ENCODE results near the gene PSMD11. TPM values are rescaled to one million over a fixed set of nuclear protein-coding genes. Genes with fewer than 3 reads are reported as not detected.

PSMD11 gene
- total RNA-seq, 6 experiments from 2014 or later, result 45.7 to 61.3 (median 51.6) TPM

DNA sequence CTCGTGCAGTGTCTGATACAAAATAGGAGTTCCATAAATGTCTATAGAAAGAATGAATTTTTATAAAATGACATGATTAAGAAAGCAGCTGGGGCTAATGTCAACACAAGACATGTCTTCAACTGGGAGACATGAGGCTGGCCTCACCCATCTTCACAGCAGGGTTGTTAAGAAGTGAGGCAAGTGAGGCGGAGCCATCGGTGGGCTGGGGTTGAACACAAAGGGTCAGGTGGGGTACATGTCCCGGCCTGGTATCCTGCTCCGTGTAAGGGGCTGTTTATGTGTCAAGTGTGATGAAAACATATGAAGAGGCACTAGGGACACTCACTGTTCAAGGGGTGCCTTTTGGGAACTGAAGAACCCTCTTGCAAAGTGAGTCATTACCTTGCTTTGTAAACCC is 64.6 kb downstream of the PSMD11 start:
- Histone ChIP-seq H3K36me3 (no peaks in the 10 kb centered on the region), H3K4me3 (no peak overlapping the region), H3K4me1 (no peaks in the 10 kb centered on the region), H3K9me3 (no peaks in the 10 kb centered on the region), H3K27me3 (no peaks in the 10 kb centered on the region), H3K27ac (no peak overlapping the region)
- intact Hi-C loops (cut with DNase I), result no loop called here
- ATAC-seq (no peak), DNase-seq (no peak)
- TF ChIP-seq POLR2A (IDR thresholded peaks at IDR 0.05) (no peak), CTCF (IDR thresholded peaks at IDR 0.05) (no peak)
- WGBS (ENCODE audit: insufficient coverage, low coverage, low lambda C conversion rate, missing lambda C conversion rate), result 87% methylated on average over 5 of the region's 5 CpGs

GRCh38 chr17:32510466-32510865 is 66.2 kb downstream of the PSMD11 start:
- 100% methylated on average over 4 of the region's 7 CpGs for WGBS (ENCODE audit: insufficient coverage, low coverage, low lambda C conversion rate, missing lambda C conversion rate)
- H3K27me3 ChIP-seq, result no peaks in the 10 kb centered on the region
- no peak overlapping the region for H3K27ac ChIP-seq
- H3K4me1 ChIP-seq, result no peaks in the 10 kb centered on the region
- DNase-seq, result no peak
- intact Hi-C loops (cut with DNase I), result no loop called here
- no peak overlapping the region for H3K4me3 ChIP-seq
- no peak for ATAC-seq
- H3K9me3 ChIP-seq, result no peaks in the 10 kb centered on the region
- TF ChIP-seq POLR2A (IDR thresholded peaks at IDR 0.05) (no peak), CTCF (IDR thresholded peaks at IDR 0.05) (no peak)
- no peaks in the 10 kb centered on the region for H3K36me3 ChIP-seq

- Histone ChIP-seq H3K36me3 (no peaks in the 10 kb centered on the region), H3K27me3 (no peaks in the 10 kb centered on the region), H3K9me3 (no peaks in the 10 kb centered on the region), H3K4me1 (no peaks in the 10 kb centered on the region), H3K4me3 (no peak overlapping the region), H3K27ac (no peak overlapping the region)
- ATAC-seq (no peak), DNase-seq (no peak)
- intact Hi-C loops (cut with DNase I), result no loop called here
- no peak for TF ChIP-seq CTCF (IDR thresholded peaks at IDR 0.05)
- TF ChIP-seq POLR2A (IDR thresholded peaks at IDR 0.05), result no peak
- WGBS (ENCODE audit: insufficient coverage, low coverage, low lambda C conversion rate, missing lambda C conversion rate), result no CpG with 5 or more reads among the region's 2 CpGs
Measured at GRCh38 chr17:32512328-32512727, 68.0 kb downstream of the PSMD11 start.

GRCh38 chr17:32513579-32513978 is 69.3 kb downstream of the PSMD11 start:
- H3K4me1 ChIP-seq, result no peaks in the 10 kb centered on the region
- no peaks in the 10 kb centered on the region for H3K9me3 ChIP-seq
- ATAC-seq, result no peak
- no peaks in the 10 kb centered on the region for H3K36me3 ChIP-seq
- 82% methylated on average over 3 of the region's 3 CpGs for WGBS (ENCODE audit: insufficient coverage, low coverage, low lambda C conversion rate, missing lambda C conversion rate)
- H3K4me3 ChIP-seq, result no peak overlapping the region
- H3K27ac ChIP-seq, result no peak overlapping the region
- DNase-seq, result no peak
- intact Hi-C loops (cut with DNase I), result no loop called here
- no peaks in the 10 kb centered on the region for H3K27me3 ChIP-seq
- TF ChIP-seq CTCF (IDR thresholded peaks at IDR 0.05), result no peak
- TF ChIP-seq POLR2A (IDR thresholded peaks at IDR 0.05), result no peak

GRCh38 chr17:32514606-32515005 is 70.3 kb downstream of the PSMD11 start:
- no peak for TF ChIP-seq CTCF (IDR thresholded peaks at IDR 0.05)
- TF ChIP-seq POLR2A (IDR thresholded peaks at IDR 0.05), result no peak
- Histone ChIP-seq H3K27me3 (no peaks in the 10 kb centered on the region), H3K9me3 (no peaks in the 10 kb centered on the region), H3K27ac (no peak overlapping the region), H3K4me1 (peaks cover 0 to under 1% (median 0%) of the 10 kb centered on the region in 4 donors), H3K4me3 (no peak overlapping the region), H3K36me3 (no peaks in the 10 kb centered on the region)
- ATAC-seq (no peak), DNase-seq (no peak)
- WGBS (ENCODE audit: insufficient coverage, low coverage, low lambda C conversion rate, missing lambda C conversion rate), result 83% methylated on average over 4 of the region's 4 CpGs
- intact Hi-C loops (cut with DNase I), result no loop called here

Data from right lobe of liver (tissue), 6 donors.